GM12878 (cell line): ENCODE data around the gene DLG1. TPM values are rescaled to one million over a fixed set of nuclear protein-coding genes. Genes with fewer than 3 reads are reported as not detected.

ENCODE experiments used
- ATAC-seq: fragments of 200-7000 bp; cut with Tn5 transposase; 3 replicates; pipeline ENCODE4 v1.9.1; 2020; ENCODE audit warnings: mild to moderate bottlenecking, moderate library complexity
- BruUV-seq: library from RNA; stranded (reverse); fragments of 400-500 nt; replicated peaks from 2 replicates; lab custom pipeline; 2021; lab: Mats Ljungman, UMichigan
- CTCF ChIA-PET: fragments of 300-600 bp; sonication (Branson Sonifier 250); formaldehyde crosslinking; extraction: SDS; loops from one replicate; lab custom pipeline; 2021; ENCODE audit warnings: inconsistent platforms; lab: Yijun Ruan, JAX
- POLR2A ChIA-PET: fragments of 350-600 bp; formaldehyde crosslinking; extraction: SDS; loops from one replicate; lab custom pipeline; 2021; ENCODE audit warnings: inconsistent platforms; lab: Charles Lee
- RAD21 ChIA-PET: fragments of 300-600 bp; sonication (Branson Sonifier 250); formaldehyde crosslinking; loops from one replicate; lab custom pipeline; 2023; ENCODE audit warnings: antibody characterized with exemption; ENCODE audit not compliant: unreplicated experiment; lab: Charles Lee
- SMC1A ChIA-PET: fragments of 300-600 bp; sonication (Branson Sonifier 250); formaldehyde crosslinking; loops from one replicate; lab custom pipeline; 2023; ENCODE audit not compliant: unreplicated experiment, uncharacterized antibody; lab: Charles Lee
- DNase-seq: peaks from one replicate; pipeline ENCODE4 v3.0.0-alpha.2; 2011; ENCODE audit warnings: low read depth, low spot score
- FAIRE-seq: peaks from 3 replicates; lab custom pipeline; 2011; peaks lifted over from hg19 to GRCh38; lab: Jason Lieb, UNC
- H2AFZ ChIP-seq: 2 replicates; pipeline ENCODE4 v1.6.0; 2011; ENCODE audit warnings: low read depth, low read length, control low read depth; ENCODE audit not compliant: control insufficient read depth
- H3K27ac ChIP-seq: 2 replicates; pipeline ENCODE4 v1.5.1; 2011; ENCODE audit warnings: control low read depth; ENCODE audit not compliant: control insufficient read depth, insufficient read depth
- H3K27me3 ChIP-seq, 2 experiments: replicated peaks in 1 of 2; 2 replicates each; pipeline versions ENCODE4 v1.6.0 to v1.6.1; 2011; ENCODE audit warnings: low read length in 1 of 2; ENCODE audit not compliant: control insufficient read depth in 2 of 2, insufficient read depth in 2 of 2
- H3K36me3 ChIP-seq, 2 experiments: 2 replicates each; pipeline ENCODE4 v1.5.1; 2011; ENCODE audit warnings: low read length in 1 of 2; ENCODE audit not compliant: control insufficient read depth in 2 of 2, insufficient read depth in 2 of 2
- H3K4me1 ChIP-seq: 2 replicates; pipeline ENCODE4 v1.6.1; 2011; ENCODE audit warnings: mild to moderate bottlenecking, low read length, moderate library complexity, mixed read lengths; ENCODE audit not compliant: control insufficient read depth, insufficient read depth
- H3K4me2 ChIP-seq: 2 replicates; pipeline ENCODE4 v1.6.0; 2011; ENCODE audit warnings: control low read depth; ENCODE audit not compliant: control insufficient read depth, insufficient read depth
- H3K4me3 ChIP-seq: fragments of 200-600 bp; sonication (generic); 2 replicates; pipeline ENCODE4 v1.5.1; 2016
- H3K79me2 ChIP-seq: 2 replicates; pipeline ENCODE4 v1.6.0; 2011; ENCODE audit warnings: low read length; ENCODE audit not compliant: control insufficient read depth, insufficient read depth
- H3K9ac ChIP-seq: 2 replicates; pipeline ENCODE4 v1.8.0; 2011; ENCODE audit warnings: low read length, control low read depth, mixed read lengths; ENCODE audit not compliant: control insufficient read depth, insufficient read depth
- H3K9me3 ChIP-seq: replicated peaks from 3 replicates; pipeline ENCODE4 v1.5.1; 2011; ENCODE audit warnings: mild to moderate bottlenecking, low read length; ENCODE audit not compliant: control insufficient read depth, insufficient read depth
- H4K20me1 ChIP-seq: 2 replicates; pipeline ENCODE4 v1.6.0; 2011; ENCODE audit not compliant: control insufficient read depth, insufficient read depth
- ATF2 ChIP-seq: IDR thresholded peaks from 2 replicates; pipeline ENCODE4 v1.6.1; 2012; ENCODE audit warnings: low read length, inconsistent platforms
- BACH1 ChIP-seq: fragments of 450-650 bp; IDR thresholded peaks from 2 replicates; pipeline ENCODE4 v1.6.1; 2017; ENCODE audit warnings: mild to moderate bottlenecking, borderline replicate concordance
- CBX5 ChIP-seq: sonication (generic); IDR thresholded peaks from 2 replicates; pipeline ENCODE4 v1.6.1; 2016; ENCODE audit warnings: low read depth, moderate library complexity, mild to moderate bottlenecking, inconsistent platforms
- CHD1 ChIP-seq: IDR thresholded peaks from 2 replicates; pipeline ENCODE4 v1.6.1; 2012; ENCODE audit warnings: low read depth, low read length, improper control_type of control experiment
- ELK1 ChIP-seq: IDR thresholded peaks from 2 replicates; pipeline ENCODE4 v1.6.1; 2012; ENCODE audit warnings: low read depth, low read length, improper control_type of control experiment
- FOXM1 ChIP-seq: IDR thresholded peaks from 2 replicates; pipeline ENCODE4 v1.6.1; 2012; ENCODE audit warnings: low read depth, mild to moderate bottlenecking, inconsistent platforms, low read length, moderate library complexity
- LARP7 ChIP-seq: fragments of 450-650 bp; IDR thresholded peaks from 2 replicates; pipeline ENCODE4 v1.6.1; 2017; ENCODE audit warnings: mild to moderate bottlenecking
- PAX8 ChIP-seq: fragments of 450-650 bp; IDR thresholded peaks from 2 replicates; pipeline ENCODE4 v1.6.1; 2017; ENCODE audit warnings: mild to moderate bottlenecking, moderate library complexity
- RBBP5 ChIP-seq: fragments of 200-600 bp; sonication (generic); conservative IDR thresholded peaks from 2 replicates; pipeline ENCODE4 v1.6.1; 2016
- RUNX3 ChIP-seq: IDR thresholded peaks from 2 replicates; pipeline ENCODE4 v1.6.1; 2012; ENCODE audit warnings: low read length, inconsistent platforms
- SIN3A ChIP-seq: IDR thresholded peaks from 2 replicates; pipeline ENCODE4 v1.6.1; 2012; ENCODE audit warnings: low read depth, low read length, improper control_type of control experiment
- SMAD1 ChIP-seq: fragments of 450-650 bp; IDR thresholded peaks from 2 replicates; pipeline ENCODE4 v1.6.1; 2018; ENCODE audit warnings: mild to moderate bottlenecking, low read depth; ENCODE audit not compliant: partially characterized antibody
- ZBTB33 ChIP-seq: fragments of 450-650 bp; IDR thresholded peaks from 2 replicates; pipeline ENCODE4 v1.6.1; 2017; ENCODE audit warnings: mild to moderate bottlenecking
- WGBS: methylation state at CpG from one replicate; pipeline ENCODE4 v1.1.6; 2016; ENCODE audit warnings: low lambda C conversion rate; ENCODE audit not compliant: insufficient replicate concordance, insufficient coverage; ENCODE audit errors: missing lambda C conversion rate; 5-methylcytosine and 5-hydroxymethylcytosine counted together
- in situ Hi-C: fragments of 300-500 bp; cut with MboI; formaldehyde crosslinking; loops from 9 replicates; pipeline ENCODE4 v1.14.3; 2018; ENCODE audit warnings: mixed read lengths
- intact Hi-C: fragments of 100-400 bp; cut with micrococcal nuclease; formaldehyde crosslinking; loops from one replicate; pipeline ENCODE4 v1.14.2; 2022; ENCODE audit not compliant: unreplicated experiment
- polyA plus RNA-seq, 11 experiments: library from polyadenylated mRNA; depleted of rRNA in 4 of 11; unstranded in 6 of 11; stranded (reverse) in 5 of 11; fragments of >200 nt; fragmentation: Nextera tagmentation in 4 of 11; fragmentation: Illumina TruSeq in 1 of 11; extraction: Ambion mirVana in 4 of 11; extraction: Trizol in 1 of 11; gene quantifications; 1 replicate in 1 of 11; 2 replicates in 10 of 11; pipeline versions ENCODE4 v1.2.1 to v1.2.3, GENCODE V29; 2011 to 2016; ENCODE audit warnings: inconsistent platforms in 2 of 11, missing spikeins in 2 of 11, low read depth in 1 of 11
- total RNA-seq, 4 experiments: library from RNA; depleted of rRNA in 3 of 4; stranded (reverse); fragments of >200 nt in 3 of 4; fragmentation: Illumina TruSeq in 1 of 4; extraction: Trizol in 1 of 4; gene quantifications; 2 replicates each; pipeline versions ENCODE4 v1.2.1 to v1.2.3, GENCODE V29; 2013 to 2021
- TF ChIP-seq, protein P1 (sequence below): IDR thresholded peaks from 2 replicates; pipeline ENCODE4 v1.6.1; 2011; ENCODE audit warnings: mild to moderate bottlenecking, low read depth, low read length, moderate library complexity; ENCODE audit not compliant: insufficient replicate concordance

The DLG1 gene
- total and polyA plus RNA-seq, 10 of the 15 experiments (the other 5 are each of a cell fraction or from before 2014, with no cell fraction given): 9.2 to 63.1 (median 40.1) TPM

GRCh38 chr3:197244751-197245150, 53.7 kb downstream of the DLG1 start (continued):
- TF ChIP-seq PAX8 (no peak), FOXM1 (no peak), BACH1 (no peak), SIN3A (no peak)
- TF ChIP-seq, protein P1, sequence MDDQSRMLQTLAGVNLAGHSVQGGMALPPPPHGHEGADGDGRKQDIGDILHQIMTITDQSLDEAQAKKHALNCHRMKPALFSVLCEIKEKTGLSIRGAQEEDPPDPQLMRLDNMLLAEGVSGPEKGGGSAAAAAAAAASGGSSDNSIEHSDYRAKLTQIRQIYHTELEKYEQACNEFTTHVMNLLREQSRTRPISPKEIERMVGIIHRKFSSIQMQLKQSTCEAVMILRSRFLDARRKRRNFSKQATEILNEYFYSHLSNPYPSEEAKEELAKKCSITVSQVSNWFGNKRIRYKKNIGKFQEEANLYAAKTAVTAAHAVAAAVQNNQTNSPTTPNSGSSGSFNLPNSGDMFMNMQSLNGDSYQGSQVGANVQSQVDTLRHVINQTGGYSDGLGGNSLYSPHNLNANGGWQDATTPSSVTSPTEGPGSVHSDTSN: no peak

DNA sequence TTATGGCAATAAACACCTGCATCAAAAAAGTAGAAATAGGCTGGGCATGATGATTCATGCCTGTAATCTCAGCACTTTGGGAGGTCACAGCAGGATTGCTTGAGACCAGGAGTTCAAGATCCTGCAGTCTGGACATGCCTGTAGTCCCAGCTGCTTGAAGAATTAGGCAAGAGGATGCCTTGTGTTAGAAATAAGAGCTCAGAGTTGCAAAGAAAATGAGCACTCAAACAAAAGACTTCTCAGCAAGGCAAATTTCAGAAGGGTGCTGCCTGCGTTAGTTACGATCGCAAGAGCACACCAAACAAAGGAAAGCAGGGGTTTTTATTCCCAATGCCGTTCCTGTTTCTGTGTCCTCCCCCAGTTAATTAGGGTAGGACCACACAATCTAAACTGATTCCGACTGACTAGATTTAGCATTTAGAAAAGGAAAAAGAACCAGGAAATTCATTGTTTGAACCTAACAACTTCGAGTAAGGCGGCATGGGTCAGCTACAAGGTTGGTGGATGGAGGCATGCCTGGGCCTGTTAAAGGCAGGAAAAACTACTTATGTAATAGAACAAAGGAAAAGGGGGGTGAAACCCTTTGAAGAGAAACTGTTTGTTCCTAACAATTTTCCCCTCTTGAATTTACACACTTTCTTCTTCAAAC, 55.5 kb downstream of the DLG1 start:
- Histone ChIP-seq H3K79me2 (peaks cover 39% of the 10 kb centered on the region), H3K9ac (no peak overlapping the region), H3K27ac (no peak overlapping the region), H3K9me3 (peaks cover 37% of the 10 kb centered on the region), H2AFZ (no peak overlapping the region), H4K20me1 (0 out of 2 replicates have a peak, but pooled peaks cover 2% of the 10 kb centered on the region), H3K4me3 (no peak overlapping the region), H3K4me1 (peaks cover 16% of the 10 kb centered on the region), H3K4me2 (no peak overlapping the region), H3K36me3 (peaks cover 5 to 8% of the 10 kb centered on the region in 2 experiments; a peak in 3 of 4 replicates), H3K27me3 (no peaks in the 10 kb centered on the region)
- in situ Hi-C loops: no loop called here
- FAIRE-seq (no peak), DNase-seq (no peak), ATAC-seq (no peak)
- BruUV-seq: no TSS peak
- SMC1A ChIA-PET: interaction anchor here (0.5 kb wide), 1 partner anchor 210 kb away, joined by 3 read pairs; no protein-coding TSS in a partner anchor
- intact Hi-C loops: no loop called here
- RAD21 ChIA-PET: no interaction called here
- TF ChIP-seq ATF2 (no peak), ELK1 (no peak), LARP7 (no peak), CHD1 (no peak), ZBTB33 (peak; percentile 56; the same call in 1 of the 2 replicates), SMAD1 (no peak), RUNX3 (no peak), CBX5 (peak; percentile 88; the same call in 1 of the 2 replicates), RBBP5 (no peak)
- WGBS: 92% methylated on average over 7 of the region's 7 CpGs
- POLR2A ChIA-PET: no interaction called here
- CTCF ChIA-PET: interaction anchor here (1.7 to 4.5 kb wide), 3 partner anchors 9 to 14 kb away, joined by 4 to 30 read pairs (median 24); no protein-coding TSS in a partner anchor
